ENCODE data around the gene TICRR. TPM values are rescaled to one million over a fixed set of nuclear protein-coding genes. Genes with fewer than 3 reads are reported as not detected.

TICRR gene
- total and polyA plus RNA-seq, 2 of the 13 experiments (the other 11 are each of a cell fraction or from before 2014, with no cell fraction given), result 4.1 to 14.3 TPM

GRCh38 chr15:89647191-89647851, 72.1 kb downstream of the TICRR start (continued):
- TF ChIP-seq IKZF5 (CRISPR knock-in tag; IDR thresholded peaks at IDR 0.05), result no peak
- TF ChIP-seq FOXO1 (CRISPR knock-in tag; IDR thresholded peaks at IDR 0.05), result no peak
- TF ChIP-seq ZNF589 (CRISPR knock-in tag; conservative IDR thresholded peaks at IDR 0.05), result no peak

GRCh38 chr15:89648106-89649012, 73.1 kb downstream of the TICRR start:
- DNase-seq (ENCODE audit: low spot score) (no peak), ATAC-seq (no peak), FAIRE-seq (no peak)
- no peak overlapping the region for H3K9ac ChIP-seq (ENCODE audit: insufficient read depth, low read depth, low read length)
- H3K4me2 ChIP-seq (ENCODE audit: low read depth, low read length), result no peak overlapping the region
- no peaks in the 10 kb centered on the region for H4K20me1 ChIP-seq (ENCODE audit: insufficient read depth, low read length)
- H3K9me3 ChIP-seq (ENCODE audit: low read length), result no peaks in the 10 kb centered on the region
- H2AFZ ChIP-seq (ENCODE audit: low read length), result no peak overlapping the region
- CTCF ChIA-PET (ENCODE audit: low intra/inter-chr PET ratio, low total read pairs), result interaction anchor here (2.1 kb wide), 1 partner anchor 26 kb away, joined by 28 read pairs; no protein-coding TSS in a partner anchor
- no peak overlapping the region for H3K4me3 ChIP-seq (replicated peaks in 1 of 3; ENCODE audit: insufficient read depth in 1 of 3, low read depth in 2 of 3, low read length in 3 of 3)
- intact Hi-C loops (cut with micrococcal nuclease; ENCODE audit: unreplicated experiment) (no loop called here), in situ Hi-C loops (cut with HindIII; ENCODE audit: extremely low pct_ligation_motif_present, low pct_unique_long_range_greater_than_20kb) (no loop called here)
- TF ChIP-seq MLX (CRISPR knock-in tag; IDR thresholded peaks at IDR 0.05) (no peak), GTF3A (CRISPR knock-in tag; conservative IDR thresholded peaks at IDR 0.05) (no peak), HCFC1 (IDR thresholded peaks at IDR 0.05; ENCODE audit: low read depth, low read length) (no peak)
- POLR2A ChIA-PET, result no interaction called here
- H3K27ac ChIP-seq (ENCODE audit: extremely low read length, insufficient read depth, low read length), result no peak overlapping the region
- no peaks in the 10 kb centered on the region for H3K79me2 ChIP-seq (ENCODE audit: insufficient read depth, low read length)
- peaks cover 14% of the 10 kb centered on the region for H3K4me1 ChIP-seq (ENCODE audit: insufficient read depth, low read length)
- 97% methylated on average over 74 of the region's 102 CpGs for WGBS (ENCODE audit: low lambda C conversion rate)
- no peaks in the 10 kb centered on the region; a peak in 1 of 5 replicates for H3K36me3 ChIP-seq (replicated peaks in 1 of 2; ENCODE audit: control insufficient read depth in 1 of 2, insufficient read depth in 2 of 2, low read length in 2 of 2)
- no peaks in the 10 kb centered on the region for H3K27me3 ChIP-seq (ENCODE audit: control insufficient read depth in 1 of 2, insufficient read depth in 2 of 2, low read length in 2 of 2)
- no TSS peak for BruUV-seq (replicated peaks)
